T-helper 1 cell treated with Interleukin-12 subunit alpha and Interleukin-12 subunit beta and Interleukin-4 antibody, amounts not matched to agents 30 ng/mL and 1 ng/mL, for 36 hours (primary cell): ENCODE measurements around the gene DLG2. TPM values are rescaled to one million over a fixed set of nuclear protein-coding genes. Genes with fewer than 3 reads are reported as not detected.

Experiments used
- intact Hi-C: fragments of 100-400 bp; cut with micrococcal nuclease; formaldehyde crosslinking; loops from one replicate; pipeline ENCODE4 v1.15.1; 2024
- total RNA-seq: library from RNA; stranded (reverse); gene quantifications from 2 replicates; pipeline ENCODE4 v1.2.3, GENCODE V29; 2022

Gene DLG2
- total RNA-seq, 1 donor from 2014 or later = 0.88 TPM

DNA sequence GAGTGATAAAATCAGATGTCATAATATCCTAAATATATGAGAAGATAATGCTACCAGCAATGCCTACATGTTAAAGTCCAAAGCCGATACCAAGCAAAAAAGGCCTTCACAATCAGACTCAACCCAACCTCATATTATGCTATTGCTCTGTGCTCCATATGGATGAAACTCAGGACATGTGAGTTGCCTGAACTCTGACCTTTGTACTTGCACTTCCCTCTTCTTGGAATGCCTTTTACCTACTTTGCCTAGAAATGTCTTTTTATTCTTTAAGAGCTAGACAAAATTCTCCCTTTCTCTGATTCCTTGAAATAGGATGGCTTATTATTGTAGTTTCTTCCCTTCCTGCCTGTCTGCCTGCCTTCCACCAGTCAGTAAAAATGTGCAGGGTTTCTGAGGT lies 1386.3 kb downstream of the DLG2 start:
- intact Hi-C loops = no loop called here

DNA sequence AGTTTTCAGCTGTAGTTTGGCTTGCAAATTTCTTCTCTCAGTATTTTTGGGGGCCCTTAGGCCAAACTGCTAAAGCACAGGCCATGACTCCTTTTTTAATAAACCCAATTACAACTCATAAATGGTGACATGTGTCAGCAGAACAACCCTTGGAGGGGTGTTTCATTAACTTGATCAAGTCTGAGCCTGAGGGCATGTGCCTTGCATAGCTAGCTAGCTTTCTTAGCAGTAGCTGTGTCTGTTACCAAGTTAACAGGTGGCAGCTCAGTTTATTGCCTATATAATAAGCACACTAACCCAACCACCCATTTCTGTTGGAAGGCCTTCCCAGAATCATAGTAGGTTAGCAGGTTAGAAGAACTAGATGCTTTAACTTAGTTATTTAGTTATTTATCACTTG lies 1390.7 kb downstream of the DLG2 start:
- intact Hi-C loops = no loop called here

DNA sequence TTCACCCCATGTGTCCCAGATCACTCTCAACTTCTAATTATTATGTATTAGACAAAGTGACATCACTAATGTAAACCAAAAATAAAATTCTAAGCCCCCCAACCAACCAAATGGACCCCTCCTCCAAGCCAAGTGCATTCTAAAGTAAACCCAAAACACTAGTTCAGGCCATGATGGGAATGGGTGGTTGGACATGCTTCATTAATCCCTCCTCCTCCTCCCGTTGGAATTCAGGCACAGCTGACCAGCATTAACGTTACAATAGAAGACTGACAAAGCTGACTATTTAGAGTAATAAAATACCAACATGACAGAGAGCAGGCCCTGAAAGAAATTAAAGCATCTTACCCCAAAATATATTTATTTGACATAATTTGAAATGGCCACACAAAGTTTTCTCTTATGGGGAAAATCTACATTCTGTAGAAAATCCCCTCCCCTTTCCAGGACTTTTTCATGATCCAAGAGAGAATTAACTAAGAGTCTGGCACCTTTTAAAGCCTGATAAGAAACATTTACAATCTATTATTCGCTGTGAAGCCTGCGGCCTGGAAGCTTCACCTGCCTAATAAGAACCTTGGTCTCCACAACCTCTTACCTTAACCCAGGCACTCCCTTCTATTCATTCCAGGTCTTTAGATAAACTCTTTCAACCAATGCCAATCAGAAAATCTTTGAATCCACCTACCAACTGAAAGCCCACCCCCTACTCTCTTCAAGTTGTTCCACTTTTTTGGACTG lies 1392.5 kb downstream of the DLG2 start:
- intact Hi-C loops = no loop called here

- intact Hi-C loops = no loop called here
Observed at GRCh38 chr11:84234011-84234410, 1393.1 kb downstream of the DLG2 start.

DNA sequence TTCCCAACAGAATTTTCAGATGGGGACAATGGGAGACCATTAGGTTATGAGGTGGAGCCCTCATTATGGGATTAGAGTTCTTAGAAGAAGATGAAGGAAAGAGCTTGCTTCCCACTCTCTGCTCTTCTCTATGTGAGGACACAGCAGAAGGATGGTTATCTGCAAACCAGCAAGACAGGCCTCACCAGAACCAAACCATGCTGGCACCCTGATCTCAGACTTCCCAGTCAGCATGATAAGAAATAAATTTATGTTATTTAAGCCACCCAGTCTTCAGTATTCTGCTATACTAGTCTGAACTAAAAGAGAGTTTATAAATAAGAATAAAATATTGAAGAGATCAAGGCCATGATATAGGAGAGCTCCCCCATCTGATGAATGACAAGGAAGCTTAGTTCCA lies 1394.6 kb downstream of the DLG2 start:
- intact Hi-C loops = no loop called here

DNA sequence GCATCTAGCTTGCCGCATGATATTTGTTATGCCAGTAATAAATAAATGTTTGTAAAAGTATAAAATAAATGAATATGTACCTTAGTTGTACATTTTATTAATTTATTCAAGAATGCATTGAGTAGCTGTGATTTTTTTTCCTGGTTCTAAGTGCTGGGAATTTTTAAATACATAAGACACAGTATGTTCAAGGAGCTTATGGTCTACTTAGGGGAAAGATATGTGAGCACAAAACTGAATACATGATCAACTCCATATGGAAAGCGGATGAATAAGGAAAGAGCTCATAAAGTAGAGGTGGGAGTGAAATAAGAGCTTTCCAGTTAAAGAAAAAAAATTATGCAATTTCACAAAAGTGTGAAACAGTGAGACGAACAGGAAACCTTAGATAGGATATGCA lies 1396.7 kb downstream of the DLG2 start:
- intact Hi-C loops = no loop called here

DNA sequence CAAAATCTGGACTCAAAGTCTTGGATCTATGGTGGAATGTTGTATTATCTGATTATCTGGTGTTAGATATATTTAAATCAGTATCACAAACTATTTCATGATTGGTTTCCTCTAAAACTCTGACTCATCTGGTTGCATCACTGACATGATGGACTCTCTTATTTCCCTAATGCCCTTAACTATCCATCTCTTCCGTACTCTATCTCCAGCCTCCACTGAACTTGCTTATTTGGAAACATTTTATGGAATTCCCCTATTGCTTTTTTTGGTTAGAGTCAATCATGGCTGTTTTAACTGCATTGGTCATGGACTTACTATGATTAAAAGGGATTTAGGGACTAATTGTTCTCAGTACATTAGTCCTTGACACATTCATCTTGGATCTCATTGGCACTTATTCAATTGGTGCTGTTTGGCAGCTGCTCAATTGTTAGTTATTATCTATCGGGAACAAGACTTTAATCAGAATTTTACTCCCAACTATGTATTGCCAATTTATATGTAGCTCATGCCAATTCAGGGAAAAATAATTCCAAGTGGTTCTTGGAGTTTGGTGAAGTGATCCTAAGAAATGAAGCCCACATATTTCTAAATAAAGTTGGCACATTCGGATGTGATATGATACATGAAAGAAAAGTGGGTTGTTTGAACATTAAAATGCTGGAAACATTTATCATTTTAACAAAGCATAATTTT lies 1399.0 kb downstream of the DLG2 start:
- intact Hi-C loops = no loop called here

- intact Hi-C loops = no loop called here
Observed at GRCh38 chr11:84224042-84224441, 1403.1 kb downstream of the DLG2 start.

GRCh38 chr11:84218318-84218717 lies 1408.8 kb downstream of the DLG2 start:
- intact Hi-C loops = no loop called here

- intact Hi-C loops = no loop called here
Observed at GRCh38 chr11:84215672-84216071, 1411.5 kb downstream of the DLG2 start.

DNA sequence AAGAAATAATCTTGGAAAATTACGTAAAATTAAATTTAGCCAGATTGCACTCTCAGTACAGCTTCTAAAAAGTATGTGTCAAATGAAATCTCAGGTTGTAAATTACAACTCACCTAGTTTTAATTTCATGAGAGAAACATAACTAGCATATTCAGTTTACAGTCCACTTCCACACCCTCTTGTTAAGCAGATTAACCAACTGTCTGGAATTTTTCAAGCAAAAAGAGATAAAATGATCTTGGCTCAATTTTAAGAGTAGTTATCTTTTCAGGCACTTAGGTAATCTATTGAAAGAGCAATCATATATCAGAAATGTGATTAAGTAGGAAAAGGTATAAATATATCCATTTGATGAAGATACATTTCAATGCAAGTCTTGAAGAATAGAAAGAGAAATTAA lies 1412.6 kb downstream of the DLG2 start:
- intact Hi-C loops = no loop called here

DNA sequence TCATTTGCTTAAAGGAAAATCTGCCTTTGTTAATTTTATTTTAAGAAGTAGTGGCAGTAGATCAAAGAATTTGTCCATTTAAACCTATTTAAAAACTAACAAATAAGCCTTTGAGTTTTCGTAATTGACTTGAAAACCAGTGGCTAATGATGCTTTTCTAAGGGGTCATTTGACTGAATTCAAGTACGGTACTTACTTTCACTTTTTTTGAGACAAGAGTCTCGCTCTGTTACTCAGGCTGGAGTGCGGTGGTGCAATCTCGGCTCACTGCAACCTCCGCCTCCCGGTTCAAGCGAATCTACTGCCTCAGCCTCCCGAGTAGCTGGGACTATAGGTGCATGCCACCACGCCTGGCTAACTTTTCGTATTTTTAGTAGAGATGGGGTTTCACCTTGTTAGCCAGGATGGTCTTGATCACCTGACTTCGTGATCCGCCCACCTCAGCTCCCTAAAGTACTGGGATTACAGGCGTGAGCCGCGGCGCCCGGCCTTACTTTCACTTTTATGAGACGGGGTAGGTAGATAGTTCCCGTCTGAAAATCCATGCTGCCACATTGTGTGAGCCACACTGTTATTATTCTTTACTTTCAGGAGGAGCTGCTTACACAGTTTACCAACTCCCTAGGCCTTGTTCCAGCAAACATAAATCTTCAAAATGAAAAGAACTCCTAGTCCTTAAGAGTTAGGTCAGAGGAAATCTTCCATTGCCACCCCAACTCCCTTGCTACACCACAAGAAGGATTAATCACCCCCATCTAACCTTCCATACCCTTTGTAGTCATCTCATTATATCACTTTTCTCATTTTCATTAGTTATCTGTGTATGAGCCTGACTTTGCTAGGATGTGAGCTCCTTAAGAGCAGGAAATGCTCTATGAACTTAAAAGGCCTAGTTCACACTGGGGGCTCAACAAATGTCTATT lies 1414.4 kb downstream of the DLG2 start:
- intact Hi-C loops = no loop called here

- intact Hi-C loops = no loop called here
Observed at GRCh38 chr11:84211896-84212295, 1415.2 kb downstream of the DLG2 start.

- intact Hi-C loops = no loop called here
Observed at GRCh38 chr11:84194696-84195095, 1432.4 kb downstream of the DLG2 start.

DNA sequence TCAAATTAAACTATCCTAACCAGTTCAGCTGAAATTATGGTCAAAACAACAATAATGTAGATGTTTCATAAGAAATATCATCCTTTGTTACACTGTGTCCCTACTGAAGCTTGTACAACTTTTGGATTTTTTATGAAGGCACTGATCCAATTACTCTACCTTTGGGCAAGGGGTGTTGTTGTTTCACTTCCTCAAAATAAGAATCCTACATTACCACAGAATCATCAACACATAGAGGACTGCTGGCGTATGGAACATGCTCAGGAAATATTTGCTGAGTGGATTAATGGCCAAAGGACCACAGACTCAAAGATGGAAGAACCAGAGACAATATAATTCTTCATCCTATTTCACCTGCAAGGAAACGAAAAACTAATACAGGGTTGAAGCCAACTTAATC lies 1433.4 kb downstream of the DLG2 start:
- intact Hi-C loops = no loop called here

DNA sequence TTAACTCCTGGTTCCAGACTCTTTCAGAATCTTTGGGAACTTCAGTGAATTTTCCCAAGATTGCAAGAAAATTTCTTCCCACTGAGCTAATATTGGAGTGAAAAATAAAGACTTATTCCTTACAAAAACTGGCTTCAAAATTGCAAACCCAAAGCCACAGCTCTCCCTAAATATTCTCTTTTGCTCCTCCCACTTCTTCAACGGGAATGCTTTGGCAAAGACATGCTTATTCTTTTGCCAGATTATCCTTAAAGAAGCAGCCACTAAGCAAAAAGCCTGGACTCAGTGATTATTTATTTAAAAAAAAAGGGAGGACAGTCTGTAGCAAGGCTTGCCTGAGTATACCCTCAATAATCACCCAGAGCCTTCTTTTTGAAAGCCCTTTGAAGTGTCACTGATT lies 1438.6 kb downstream of the DLG2 start:
- intact Hi-C loops = no loop called here

DNA sequence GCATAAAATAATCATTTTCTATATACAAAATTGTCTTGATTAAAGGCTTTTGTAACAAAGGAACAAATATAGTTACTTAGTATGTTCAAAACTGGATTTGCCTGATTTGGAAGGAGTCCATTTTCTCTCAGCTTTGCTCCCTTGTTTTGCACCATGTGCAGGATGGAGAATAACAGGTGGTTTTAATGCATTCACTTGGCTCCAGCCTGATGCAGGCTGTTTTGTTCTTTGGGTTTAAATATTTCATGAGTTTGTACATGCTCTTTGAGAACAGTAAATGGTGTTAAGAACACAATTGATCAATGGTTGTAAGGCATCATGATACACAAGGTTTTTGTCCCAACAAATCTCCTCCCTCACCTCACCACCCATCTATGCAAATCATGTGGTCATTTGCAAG lies 1454.1 kb downstream of the DLG2 start:
- intact Hi-C loops = no loop called here

GRCh38 chr11:84165139-84165538 lies 1462.0 kb downstream of the DLG2 start:
- intact Hi-C loops = no loop called here

GRCh38 chr11:84164728-84165127 lies 1462.4 kb downstream of the DLG2 start:
- intact Hi-C loops = no loop called here

DNA sequence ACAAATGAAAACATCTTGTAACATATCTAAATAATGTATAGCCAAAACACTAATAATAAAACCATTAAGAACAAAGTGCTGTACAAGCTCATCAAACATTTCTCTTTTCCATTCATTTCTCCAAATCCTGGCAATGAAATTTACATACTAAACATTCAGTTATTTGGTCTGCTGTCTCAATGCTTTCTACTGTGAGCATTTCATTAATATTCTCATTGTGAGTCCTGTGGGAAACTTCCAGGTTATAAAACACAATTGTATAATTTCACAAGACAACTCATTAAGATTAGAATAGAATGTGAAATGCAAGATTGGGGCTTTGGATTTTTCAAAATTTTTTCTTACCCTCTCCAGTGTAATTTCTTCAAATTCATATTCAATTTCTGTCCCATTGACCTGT lies 1464.0 kb downstream of the DLG2 start:
- intact Hi-C loops = no loop called here

GRCh38 chr11:84157639-84158038 lies 1469.5 kb downstream of the DLG2 start:
- intact Hi-C loops = no loop called here

DNA sequence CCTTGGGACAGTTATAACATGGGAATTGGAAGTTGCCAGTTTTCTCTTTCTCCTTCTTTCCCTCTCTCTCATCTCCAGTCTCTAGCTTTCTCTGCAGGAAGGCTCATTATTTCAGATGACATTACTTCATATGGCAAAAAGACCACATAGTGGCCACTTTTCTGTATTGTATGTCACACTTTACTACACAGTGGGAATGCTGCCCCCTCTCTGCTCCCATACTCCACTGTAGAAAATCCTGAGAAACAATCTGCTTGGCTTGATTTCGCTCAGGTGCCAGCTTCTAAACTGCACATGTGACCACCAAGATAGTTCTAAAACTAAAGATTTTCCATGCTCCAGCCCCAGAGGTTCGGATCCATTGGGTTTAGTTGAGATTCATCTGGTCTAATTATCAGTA lies 1480.3 kb downstream of the DLG2 start:
- intact Hi-C loops = no loop called here
